T-helper 1 cell treated with Interleukin-12 subunit alpha and Interleukin-12 subunit beta and Interleukin-4 antibody, amounts not matched to agents 30 μg/mL and 1 μg/mL, for 36 hours (primary cell): ENCODE data around the gene BEND3.
"Not testable (repeated sequence)": the region's sequence is repeated elsewhere in the genome, so short reads cannot be mapped to it uniquely, and the experiment has no call there.

ENCODE experiments used
- H3K27ac Mint-ChIP-seq: one replicate; pipeline ENCODE4 v1.8.0; 2021; ENCODE audit warnings: mild to moderate bottlenecking, mixed read lengths
- H3K27me3 Mint-ChIP-seq: one replicate; pipeline ENCODE4 v1.8.0; 2021; ENCODE audit warnings: low read depth, mixed read lengths
- H3K36me3 Mint-ChIP-seq: one replicate; pipeline ENCODE4 v1.8.0; 2021; ENCODE audit warnings: low read depth, mixed read lengths
- H3K4me1 Mint-ChIP-seq: one replicate; pipeline ENCODE4 v1.8.0; 2021; ENCODE audit warnings: low read depth, mixed read lengths
- H3K4me3 Mint-ChIP-seq: one replicate; pipeline ENCODE4 v1.8.0; 2021; ENCODE audit warnings: mild to moderate bottlenecking, moderate library complexity, mixed read lengths
- H3K9me3 Mint-ChIP-seq: one replicate; pipeline ENCODE4 v1.8.0; 2021; ENCODE audit warnings: mixed read lengths

Gene BEND3

GRCh38 chr6:107128577-107128976 is 13.3 kb upstream of the BEND3 start:
- Mint-ChIP-seq H3K4me3 (no peak overlapping the region), H3K9me3 (no peaks in the 10 kb centered on the region)

DNA sequence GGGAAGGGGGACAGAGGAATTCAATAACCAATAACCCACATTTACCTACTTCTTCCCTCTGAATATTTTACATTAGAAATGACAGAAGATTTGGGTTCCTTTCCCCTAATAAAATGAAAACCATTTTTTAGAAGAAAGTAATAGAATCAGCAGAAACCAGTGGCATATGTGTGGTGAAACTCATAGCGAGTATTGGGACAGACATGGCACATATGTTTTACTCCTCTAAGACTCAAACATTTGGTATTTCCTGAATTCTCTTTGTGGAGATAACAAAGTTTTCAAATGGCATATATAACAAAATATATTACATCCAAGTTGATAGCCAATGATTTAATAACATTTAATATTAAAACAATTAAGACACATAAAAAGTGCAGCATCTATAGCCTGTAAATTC is 12.9 kb upstream of the BEND3 start:
- peaks cover 5% of the 10 kb centered on the region for H3K27me3 Mint-ChIP-seq
- H3K4me3 Mint-ChIP-seq: no peak overlapping the region
- H3K36me3 Mint-ChIP-seq: no peaks in the 10 kb centered on the region
- H3K4me1 Mint-ChIP-seq: peaks cover 3% of the 10 kb centered on the region
- no peak overlapping the region for H3K27ac Mint-ChIP-seq
- H3K9me3 Mint-ChIP-seq: no peaks in the 10 kb centered on the region

More at GRCh38 chr6:107128577-107128976, 13.3 kb upstream of the BEND3 start:
- Mint-ChIP-seq H3K27me3 (peaks cover 5% of the 10 kb centered on the region), H3K36me3 (no peaks in the 10 kb centered on the region), H3K4me1 (peaks cover 3% of the 10 kb centered on the region), H3K27ac (no peak overlapping the region)

GRCh38 chr6:107125771-107126170 is 10.5 kb upstream of the BEND3 start:
- Mint-ChIP-seq H3K36me3 (no peaks in the 10 kb centered on the region), H3K9me3 (no peaks in the 10 kb centered on the region), H3K4me3 (no peak overlapping the region), H3K27ac (no peak overlapping the region), H3K27me3 (peaks cover 5% of the 10 kb centered on the region), H3K4me1 (peaks cover 3% of the 10 kb centered on the region)

DNA sequence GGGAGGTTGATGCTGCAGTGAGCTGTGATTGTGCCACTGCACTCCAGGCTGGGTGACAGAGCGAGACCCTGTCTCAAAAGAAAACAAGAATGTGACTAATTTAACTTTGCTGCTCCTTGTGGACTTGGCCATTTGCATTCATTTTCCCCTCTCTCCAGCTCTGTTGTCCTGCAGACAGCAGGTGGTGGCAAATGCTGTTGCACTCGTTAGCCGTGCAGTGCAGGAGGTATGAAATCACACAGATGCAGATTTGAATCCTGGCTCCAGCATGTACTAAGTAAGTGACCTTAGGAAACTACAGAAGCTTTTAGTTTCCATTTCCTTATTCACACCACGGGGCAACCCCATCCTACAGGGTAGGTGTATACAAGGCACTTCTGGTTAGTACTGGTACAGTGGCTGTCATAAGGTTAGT is 9.6 kb upstream of the BEND3 start:
- H3K27me3 Mint-ChIP-seq: peaks cover 5% of the 10 kb centered on the region

DNA sequence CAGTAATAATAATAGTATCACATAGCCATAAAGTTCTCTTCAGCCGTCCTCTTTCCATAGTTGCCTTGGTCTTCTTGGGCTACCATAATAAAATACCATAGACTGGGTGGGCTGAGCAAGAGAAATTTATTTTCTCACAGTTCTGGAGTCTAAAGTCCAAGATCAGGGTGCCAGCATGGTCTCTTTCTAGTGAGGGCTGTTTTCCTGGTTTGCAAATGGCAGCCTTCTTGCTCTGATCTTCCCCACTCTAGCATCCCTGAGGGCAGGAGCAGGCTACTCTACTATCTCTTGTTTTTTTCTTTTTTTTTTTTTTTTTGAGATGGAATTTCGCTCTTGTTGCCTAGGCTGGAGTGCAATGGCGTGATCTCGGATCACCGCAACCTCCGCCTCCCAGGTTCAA is 8.2 kb upstream of the BEND3 start:
- Mint-ChIP-seq H3K4me1 (peaks cover 3% of the 10 kb centered on the region), H3K9me3 (no peaks in the 10 kb centered on the region), H3K36me3 (no peaks in the 10 kb centered on the region), H3K27ac (no peak overlapping the region), H3K4me3 (no peak overlapping the region), H3K27me3 (peaks cover 5% of the 10 kb centered on the region)

More for the DNA sequence above, 9.6 kb upstream of the BEND3 start:
- H3K9me3 Mint-ChIP-seq: no peaks in the 10 kb centered on the region
- no peak overlapping the region for H3K4me3 Mint-ChIP-seq
- H3K4me1 Mint-ChIP-seq: peaks cover 3% of the 10 kb centered on the region
- H3K27ac Mint-ChIP-seq: no peak overlapping the region
- H3K36me3 Mint-ChIP-seq: no peaks in the 10 kb centered on the region

DNA sequence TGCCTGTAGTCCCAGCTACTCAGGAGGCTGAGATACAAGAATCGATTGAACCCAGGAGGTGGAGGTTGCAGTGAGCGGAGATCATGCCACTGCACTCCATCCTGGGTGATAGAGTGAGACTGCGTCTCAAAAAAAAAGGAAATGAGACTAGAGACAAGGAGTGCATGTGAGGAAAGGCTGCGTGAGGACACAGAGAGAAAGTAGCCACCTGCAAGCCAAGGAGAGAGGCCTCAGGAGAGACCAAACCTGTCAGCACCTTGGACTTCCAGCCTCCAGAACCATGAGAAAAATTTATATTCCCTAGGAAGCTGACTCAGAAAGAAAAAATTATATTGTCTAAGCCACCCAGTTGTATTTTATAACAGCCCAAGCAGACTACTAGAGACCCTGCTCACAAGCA is 7.4 kb upstream of the BEND3 start:
- H3K4me3 Mint-ChIP-seq: no peak overlapping the region
- no peaks in the 10 kb centered on the region for H3K9me3 Mint-ChIP-seq
- H3K27me3 Mint-ChIP-seq: peaks cover 2% of the 10 kb centered on the region
- H3K4me1 Mint-ChIP-seq: peaks cover 3% of the 10 kb centered on the region
- no peak overlapping the region for H3K27ac Mint-ChIP-seq
- H3K36me3 Mint-ChIP-seq: no peaks in the 10 kb centered on the region

DNA sequence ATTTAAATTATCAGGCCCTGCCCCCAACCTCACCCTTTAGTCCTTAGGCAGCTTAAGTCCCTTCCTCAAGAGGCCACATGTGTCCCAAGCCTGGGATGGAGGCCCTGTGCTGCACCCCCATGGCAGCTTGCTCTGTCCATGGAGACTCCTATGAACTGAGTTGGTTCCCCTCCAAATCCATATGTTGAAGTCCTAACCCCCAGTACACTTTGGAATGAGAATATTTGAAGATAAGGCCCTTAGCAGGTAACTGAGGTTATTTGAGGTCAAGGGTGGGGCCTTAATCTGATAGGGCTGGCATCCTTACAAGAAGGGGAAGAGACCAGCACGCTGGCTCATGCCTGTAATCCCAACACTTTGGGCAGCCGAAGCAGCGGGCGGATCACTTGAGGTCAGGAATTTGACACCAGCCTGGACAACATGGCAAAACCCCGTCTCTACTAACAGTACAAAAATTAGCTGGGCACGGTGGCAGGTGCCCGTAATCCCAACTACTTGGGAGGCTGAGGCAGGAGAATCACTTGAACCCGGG is 6.7 kb upstream of the BEND3 start:
- peaks cover 8% of the 10 kb centered on the region for H3K27me3 Mint-ChIP-seq
- no peak overlapping the region for H3K27ac Mint-ChIP-seq
- H3K36me3 Mint-ChIP-seq: no peaks in the 10 kb centered on the region
- H3K4me3 Mint-ChIP-seq: no peak overlapping the region
- no peaks in the 10 kb centered on the region for H3K9me3 Mint-ChIP-seq
- H3K4me1 Mint-ChIP-seq: peaks cover 3% of the 10 kb centered on the region

DNA sequence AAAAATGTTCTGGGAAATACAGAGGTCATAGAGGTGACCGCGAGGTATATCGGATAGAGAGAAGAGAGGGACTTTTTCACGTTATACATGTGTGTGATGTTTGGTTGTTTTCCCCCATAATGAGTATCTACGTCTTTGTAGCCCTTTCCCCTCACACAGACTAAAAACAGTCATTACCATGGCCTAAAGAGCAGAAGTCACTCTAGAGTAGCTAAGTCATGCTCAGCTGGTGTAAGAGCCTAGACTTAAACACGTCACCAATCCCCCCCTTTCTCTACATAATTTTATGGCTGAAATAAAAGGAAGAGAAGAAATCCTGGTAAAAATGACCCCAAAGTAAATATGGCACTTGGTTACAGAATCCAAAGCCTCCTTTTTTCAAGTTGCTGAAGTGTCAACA is 6.0 kb upstream of the BEND3 start:
- peaks cover 7% of the 10 kb centered on the region for H3K4me1 Mint-ChIP-seq
- H3K4me3 Mint-ChIP-seq: no peak overlapping the region
- H3K27me3 Mint-ChIP-seq: peaks cover 16% of the 10 kb centered on the region
- no peaks in the 10 kb centered on the region for H3K9me3 Mint-ChIP-seq
- H3K36me3 Mint-ChIP-seq: no peaks in the 10 kb centered on the region
- H3K27ac Mint-ChIP-seq: no peak overlapping the region

- Mint-ChIP-seq H3K27me3 (peaks cover 20% of the 10 kb centered on the region), H3K4me3 (no peak overlapping the region), H3K9me3 (no peaks in the 10 kb centered on the region), H3K4me1 (peaks cover 12% of the 10 kb centered on the region), H3K36me3 (no peaks in the 10 kb centered on the region), H3K27ac (no peak overlapping the region)
Observed at GRCh38 chr6:107120404-107120803, 5.1 kb upstream of the BEND3 start.

DNA sequence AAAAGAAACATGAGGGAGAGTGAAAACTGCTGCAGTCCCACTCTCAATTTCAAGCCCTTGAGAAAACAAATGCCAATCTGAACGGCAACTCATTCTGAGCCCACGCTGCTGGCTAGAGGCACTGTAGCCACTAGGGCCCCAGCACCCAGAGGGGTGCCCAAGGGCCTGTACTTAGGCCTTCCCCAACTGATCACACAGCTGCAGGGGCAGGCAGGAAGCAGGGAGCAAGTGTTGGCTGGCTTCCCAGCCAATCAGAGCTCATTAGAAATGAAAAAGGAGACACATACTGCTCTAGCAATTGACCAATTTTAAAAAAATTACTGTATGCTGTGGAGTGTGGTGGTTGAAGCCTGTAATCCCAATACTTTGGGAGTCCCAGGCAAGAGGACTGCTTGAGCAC is 3.7 kb upstream of the BEND3 start:
- Mint-ChIP-seq H3K4me1 (peaks cover 9% of the 10 kb centered on the region), H3K9me3 (no peaks in the 10 kb centered on the region), H3K27ac (no peak overlapping the region), H3K36me3 (no peaks in the 10 kb centered on the region), H3K4me3 (no peak overlapping the region), H3K27me3 (peaks cover 20% of the 10 kb centered on the region)

DNA sequence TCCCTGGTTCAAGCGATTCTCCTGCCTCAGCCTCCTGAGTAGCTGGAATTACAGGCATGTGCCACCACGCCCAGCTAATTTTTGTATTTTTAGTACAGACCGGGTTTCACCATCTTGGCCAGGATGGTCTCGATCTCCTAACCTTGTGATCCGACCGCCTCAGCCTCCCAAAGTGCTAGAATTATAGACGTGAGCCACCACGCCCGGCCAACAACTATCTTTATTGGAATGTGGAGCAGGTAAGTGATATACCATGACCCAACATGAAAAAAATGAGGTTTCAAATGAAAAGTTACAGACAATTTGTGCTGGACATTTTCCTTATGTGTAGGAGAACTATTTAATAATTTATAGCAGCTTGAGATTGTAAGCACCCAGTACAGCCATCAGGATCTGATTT is 3.2 kb upstream of the BEND3 start:
- not testable (repeated sequence) for H3K27ac Mint-ChIP-seq, H3K9me3 Mint-ChIP-seq, H3K4me3 Mint-ChIP-seq, H3K36me3 Mint-ChIP-seq
- Mint-ChIP-seq H3K27me3 (peaks cover 20% of the 10 kb centered on the region), H3K4me1 (peaks cover 12% of the 10 kb centered on the region)

GRCh38 chr6:107116931-107117330 is 1.6 kb upstream of the BEND3 start:
- Mint-ChIP-seq H3K9me3 (no peaks in the 10 kb centered on the region), H3K36me3 (no peaks in the 10 kb centered on the region), H3K27me3 (peaks cover 20% of the 10 kb centered on the region), H3K4me1 (peaks cover 14% of the 10 kb centered on the region), H3K27ac (no peak overlapping the region), H3K4me3 (no peak overlapping the region)

- H3K4me1 Mint-ChIP-seq: peaks cover 14% of the 10 kb centered on the region
Observed at GRCh38 chr6:107116328-107116892, 1.1 kb upstream of the BEND3 start.

DNA sequence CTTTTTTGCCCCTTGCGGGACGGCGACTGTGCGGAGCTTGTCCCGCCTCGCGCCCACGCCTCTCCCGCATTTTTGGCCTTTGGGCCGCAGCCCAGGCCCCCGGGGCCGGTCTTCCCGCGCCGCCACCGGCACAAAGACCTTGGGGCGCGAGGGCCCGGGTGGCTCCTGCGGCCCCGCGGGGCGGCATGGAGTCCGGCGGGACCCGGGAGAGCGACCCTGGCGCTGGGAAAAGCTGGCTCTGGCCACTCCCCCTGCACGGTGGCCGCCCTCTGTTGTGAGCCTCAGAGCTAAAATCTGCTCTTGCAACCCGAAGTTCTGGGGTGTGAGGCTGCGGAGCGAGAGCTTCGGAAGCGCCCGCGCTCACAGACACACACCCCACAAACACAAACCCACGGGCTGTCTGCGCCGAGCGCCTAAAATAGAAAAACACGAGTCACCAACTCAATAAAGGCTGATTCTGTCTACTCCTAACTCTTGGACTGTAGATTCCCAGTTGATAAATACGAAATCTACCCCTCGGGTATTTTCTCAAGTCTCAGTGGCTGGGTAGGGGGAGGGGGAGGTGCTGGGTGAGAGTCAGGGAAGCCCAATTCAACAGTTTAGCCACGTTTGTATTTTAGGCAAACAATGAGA is 496 bp upstream of the BEND3 start:
- H3K4me3 Mint-ChIP-seq: peak overlapping the region; percentile 78
- H3K9me3 Mint-ChIP-seq: no peaks in the 10 kb centered on the region
- no peaks in the 10 kb centered on the region for H3K36me3 Mint-ChIP-seq
- peaks cover 20% of the 10 kb centered on the region for H3K27me3 Mint-ChIP-seq
- peaks cover 14% of the 10 kb centered on the region for H3K4me1 Mint-ChIP-seq
- no peak overlapping the region for H3K27ac Mint-ChIP-seq

More at GRCh38 chr6:107116328-107116892, 1.1 kb upstream of the BEND3 start:
- Mint-ChIP-seq H3K36me3 (no peaks in the 10 kb centered on the region), H3K27ac (no peak overlapping the region), H3K4me3 (peak overlapping the region; percentile 78), H3K9me3 (no peaks in the 10 kb centered on the region), H3K27me3 (peaks cover 20% of the 10 kb centered on the region)

DNA sequence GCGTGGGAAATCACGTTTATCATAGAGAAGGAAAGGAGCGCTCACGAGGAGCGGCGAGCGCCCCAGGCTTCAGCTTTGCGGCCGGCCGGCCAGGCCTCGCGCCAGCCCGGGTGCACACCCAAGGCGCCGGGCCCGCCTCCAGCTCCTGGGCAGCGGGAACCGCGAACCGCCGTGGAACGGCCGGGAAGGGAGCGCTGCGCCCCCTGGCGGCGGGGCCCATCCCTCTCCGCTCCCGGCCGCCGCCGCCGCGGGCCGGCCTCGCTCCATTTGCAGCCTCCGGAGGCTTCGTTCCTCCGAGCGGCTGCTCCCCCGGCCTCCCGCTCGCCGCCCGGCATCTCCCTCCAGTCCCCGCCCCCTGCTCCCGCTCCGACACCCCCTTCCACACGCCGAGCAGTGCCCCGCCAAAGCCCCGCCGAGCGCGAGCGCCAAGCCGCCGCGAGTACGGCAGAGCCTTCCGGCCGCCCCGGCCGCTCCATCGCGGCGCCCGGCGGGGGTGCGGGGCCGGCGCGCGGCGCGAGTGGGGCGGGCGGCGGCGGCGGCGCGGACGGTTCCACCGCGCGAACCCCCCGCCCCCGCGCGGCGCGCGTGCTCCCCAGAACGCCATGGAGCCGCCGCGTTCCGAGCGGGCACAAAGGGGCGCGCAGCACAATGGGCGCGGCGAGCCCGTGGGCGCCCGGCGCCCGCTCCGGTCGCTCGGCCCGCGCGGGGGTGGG is 946 bp downstream of the BEND3 start:
- H3K27ac Mint-ChIP-seq: peak overlapping the region; percentile 29
- H3K4me1 Mint-ChIP-seq: peaks cover 14% of the 10 kb centered on the region
- H3K27me3 Mint-ChIP-seq: peaks cover 20% of the 10 kb centered on the region
- no peaks in the 10 kb centered on the region for H3K36me3 Mint-ChIP-seq
- no peaks in the 10 kb centered on the region for H3K9me3 Mint-ChIP-seq
- peak overlapping the region; percentile 73 for H3K4me3 Mint-ChIP-seq
